ENCODE measurements around the gene KRTAP10-4.
"Not testable (repeated sequence)": the region's sequence is repeated elsewhere in the genome, so short reads cannot be mapped to it uniquely, and the experiment has no call there.

KRTAP10-4 gene

GRCh38 chr21:44593598-44594405, 20.3 kb downstream of the KRTAP10-4 start:
- in situ Hi-C loops (cut with MboI; ENCODE audit: low sequenced_read_pairs) = no loop called here

- in situ Hi-C loops (cut with MboI; ENCODE audit: low sequenced_read_pairs) = no loop called here
Observed at GRCh38 chr21:44594406-44594916, 20.9 kb downstream of the KRTAP10-4 start.

GRCh38 chr21:44595524-44595923, 22.0 kb downstream of the KRTAP10-4 start:
- in situ Hi-C loops (cut with MboI; ENCODE audit: low sequenced_read_pairs) = no loop called here

GRCh38 chr21:44596068-44596725, 22.7 kb downstream of the KRTAP10-4 start:
- in situ Hi-C loops (cut with MboI; ENCODE audit: low sequenced_read_pairs) = no loop called here

- in situ Hi-C loops (cut with MboI; ENCODE audit: low sequenced_read_pairs) = no loop called here
Observed at GRCh38 chr21:44598061-44598460, 24.5 kb downstream of the KRTAP10-4 start.

- in situ Hi-C loops (cut with MboI; ENCODE audit: low sequenced_read_pairs) = no loop called here
Observed at GRCh38 chr21:44599264-44600029, 25.9 kb downstream of the KRTAP10-4 start.

GRCh38 chr21:44600118-44600978, 26.8 kb downstream of the KRTAP10-4 start, which contains the start of gene KRTAP10-7:
KRTAP10-7 (plus strand) TSS chr21:44600597; CDS start chr21:44600622, 25 bp downstream.
- in situ Hi-C loops (cut with MboI; ENCODE audit: low sequenced_read_pairs) = not testable (repeated sequence)

GRCh38 chr21:44601091-44601490, 27.6 kb downstream of the KRTAP10-4 start:
- in situ Hi-C loops (cut with MboI; ENCODE audit: low sequenced_read_pairs) = not testable (repeated sequence)

- in situ Hi-C loops (cut with MboI; ENCODE audit: low sequenced_read_pairs) = no loop called here
Observed at GRCh38 chr21:44601596-44602462, 28.3 kb downstream of the KRTAP10-4 start.

- in situ Hi-C loops (cut with MboI; ENCODE audit: low sequenced_read_pairs) = no loop called here
Observed at GRCh38 chr21:44602463-44602850, 28.9 kb downstream of the KRTAP10-4 start.

- in situ Hi-C loops (cut with MboI; ENCODE audit: low sequenced_read_pairs) = no loop called here
Observed at GRCh38 chr21:44603109-44603875, 29.8 kb downstream of the KRTAP10-4 start.

- in situ Hi-C loops (cut with MboI; ENCODE audit: low sequenced_read_pairs) = no loop called here
Observed at GRCh38 chr21:44603911-44604310, 30.4 kb downstream of the KRTAP10-4 start.

- in situ Hi-C loops (cut with MboI; ENCODE audit: low sequenced_read_pairs) = no loop called here
Observed at GRCh38 chr21:44606495-44606894, 33.0 kb downstream of the KRTAP10-4 start.

- in situ Hi-C loops (cut with MboI; ENCODE audit: low sequenced_read_pairs) = no loop called here
Observed at GRCh38 chr21:44609193-44609592, 35.7 kb downstream of the KRTAP10-4 start.

GRCh38 chr21:44610157-44610843, 36.8 kb downstream of the KRTAP10-4 start:
- in situ Hi-C loops (cut with MboI; ENCODE audit: low sequenced_read_pairs) = not testable (repeated sequence)

- in situ Hi-C loops (cut with MboI; ENCODE audit: low sequenced_read_pairs) = no loop called here
Observed at GRCh38 chr21:44611551-44611950, 38.0 kb downstream of the KRTAP10-4 start.

- in situ Hi-C loops (cut with MboI; ENCODE audit: low sequenced_read_pairs) = no loop called here
Observed at GRCh38 chr21:44612029-44612486, 38.5 kb downstream of the KRTAP10-4 start, which contains the start of gene KRTAP10-8. KRTAP10-8 (plus strand) TSS chr21:44612079; CDS start chr21:44612101, 22 bp downstream.

Data from HL-60/S4 (cell line).